22Rv1 (cell line): ENCODE measurements around the gene ST8SIA1.

ENCODE experiments used
- CTCF ChIP-seq: fragments of 450-650 bp; IDR thresholded peaks from 2 replicates; pipeline ENCODE4 v1.5.1; 2017; ENCODE audit warnings: mild to moderate bottlenecking
- ZFX ChIP-seq: fragments of 450-650 bp; IDR thresholded peaks from 2 replicates; pipeline ENCODE4 v1.6.1; 2017; ENCODE audit warnings: antibody characterized with exemption, borderline replicate concordance

- TF ChIP-seq CTCF: no peak
- TF ChIP-seq ZFX: no peak
Measured at GRCh38 chr12:22318108-22318737, 16.3 kb downstream of the ST8SIA1 start.
